SK-N-SH treated with all-trans-retinoic acid at 6 μM for 48 hours (cell line): ENCODE data around the gene FAM47E.

ENCODE experiments used
- ATAC-seq: fragments of 200-7000 bp; cut with Tn5 transposase; 3 replicates; pipeline ENCODE4 v1.9.1; 2020; ENCODE audit warnings: mild to moderate bottlenecking, moderate library complexity
- ARNTL ChIP-seq: fragments of 450-650 bp; formaldehyde crosslinking; IDR thresholded peaks from 2 replicates; pipeline ENCODE4 v1.5.0; 2020; ENCODE audit warnings: low read depth, mild to moderate bottlenecking, moderate library complexity, borderline replicate concordance
- BACH2 ChIP-seq: fragments of 250-450 bp; sonication (Bioruptor Pico); IDR thresholded peaks from 2 replicates; pipeline ENCODE4 v1.9.0; 2021; ENCODE audit warnings: mild to moderate bottlenecking, borderline replicate concordance
- CREB5 ChIP-seq: fragments of 250-450 bp; sonication (Bioruptor Pico); IDR thresholded peaks from 2 replicates; pipeline ENCODE4 v1.5.1; 2020; ENCODE audit warnings: low read depth, mild to moderate bottlenecking, moderate library complexity
- CSDC2 ChIP-seq: fragments of 250-450 bp; sonication (Bioruptor Pico); IDR thresholded peaks from 2 replicates; pipeline ENCODE4 v1.5.0; 2020; ENCODE audit warnings: mild to moderate bottlenecking, moderate library complexity
- CSRNP3 ChIP-seq: fragments of 250-450 bp; sonication (Bioruptor Pico); IDR thresholded peaks from 2 replicates; pipeline ENCODE4 v1.5.1; 2021; ENCODE audit warnings: mild to moderate bottlenecking, moderate library complexity
- ESRRG ChIP-seq: fragments of 250-450 bp; sonication (Bioruptor Pico); IDR thresholded peaks from 2 replicates; pipeline ENCODE4 v1.6.1; 2021; ENCODE audit warnings: mild to moderate bottlenecking
- GLIS3 ChIP-seq: fragments of 250-450 bp; sonication (Bioruptor Pico); IDR thresholded peaks from 2 replicates; pipeline ENCODE4 v1.5.0; 2020; ENCODE audit warnings: mild to moderate bottlenecking, moderate library complexity
- ISL1 ChIP-seq: fragments of 250-450 bp; sonication (Bioruptor Pico); IDR thresholded peaks from 2 replicates; pipeline ENCODE4 v2.1.2; 2022; ENCODE audit warnings: mild to moderate bottlenecking, moderate library complexity
- OSR1 ChIP-seq: fragments of 250-450 bp; sonication (Bioruptor Pico); IDR thresholded peaks from 2 replicates; pipeline ENCODE4 v1.8.0; 2022; ENCODE audit warnings: moderate library complexity, mild to moderate bottlenecking, inconsistent platforms
- POU6F1 ChIP-seq: fragments of 250-450 bp; sonication (Bioruptor Pico); IDR thresholded peaks from 2 replicates; pipeline ENCODE4 v1.8.0; 2021; ENCODE audit warnings: low read depth, mild to moderate bottlenecking, moderate library complexity, borderline replicate concordance
- PPARA ChIP-seq: fragments of 250-450 bp; sonication (Bioruptor Pico); IDR thresholded peaks from 2 replicates; pipeline ENCODE4 v1.5.0; 2020; ENCODE audit warnings: mild to moderate bottlenecking, borderline replicate concordance
- RARB ChIP-seq: fragments of 250-450 bp; sonication (Bioruptor Pico); IDR thresholded peaks from 2 replicates; pipeline ENCODE4 v1.8.0; 2021; ENCODE audit warnings: mild to moderate bottlenecking, moderate library complexity
- SNAI2 ChIP-seq: fragments of 250-450 bp; sonication (Bioruptor Pico); IDR thresholded peaks from 2 replicates; pipeline ENCODE4 v1.5.0; 2020; ENCODE audit warnings: mild to moderate bottlenecking, moderate library complexity
- TCF4 ChIP-seq: fragments of 250-450 bp; sonication (Bioruptor Pico); IDR thresholded peaks from 2 replicates; pipeline ENCODE4 v1.8.0; 2021; ENCODE audit warnings: mild to moderate bottlenecking, moderate library complexity, borderline replicate concordance
- TOX ChIP-seq: fragments of 250-450 bp; sonication (Bioruptor Pico); IDR thresholded peaks from 2 replicates; pipeline ENCODE4 v1.8.0; 2021; ENCODE audit warnings: mild to moderate bottlenecking, moderate library complexity, borderline replicate concordance
- TSHZ2 ChIP-seq: fragments of 250-450 bp; sonication (Bioruptor Pico); IDR thresholded peaks from 2 replicates; pipeline ENCODE4 v1.5.0; 2020; ENCODE audit warnings: mild to moderate bottlenecking, moderate library complexity
- ZC3H10 ChIP-seq: fragments of 250-450 bp; sonication (Bioruptor Pico); IDR thresholded peaks from 2 replicates; pipeline ENCODE4 v1.5.1; 2021; ENCODE audit warnings: mild to moderate bottlenecking, moderate library complexity
- ZFP30 ChIP-seq: fragments of 450-650 bp; formaldehyde crosslinking; IDR thresholded peaks from 2 replicates; pipeline ENCODE4 v1.5.0; 2022; ENCODE audit warnings: mild to moderate bottlenecking, moderate library complexity
- ZNF565 ChIP-seq: fragments of 450-650 bp; formaldehyde crosslinking; conservative IDR thresholded peaks from 2 replicates; pipeline ENCODE4 v1.5.0; 2020; ENCODE audit warnings: low read depth, mild to moderate bottlenecking, moderate library complexity
- ZNF70 ChIP-seq: fragments of 450-650 bp; formaldehyde crosslinking; IDR thresholded peaks from 2 replicates; pipeline ENCODE4 v1.5.0; 2020; ENCODE audit warnings: mild to moderate bottlenecking, moderate library complexity
- ZNF8 ChIP-seq: fragments of 450-650 bp; formaldehyde crosslinking; IDR thresholded peaks from 2 replicates; pipeline ENCODE4 v1.5.0; 2020; ENCODE audit warnings: mild to moderate bottlenecking, moderate library complexity

The FAM47E gene

GRCh38 chr4:76250962-76251361 lies 559 bp upstream of the FAM47E start (continued):
- TF ChIP-seq TSHZ2 (no peak), SNAI2 (CRISPR knock-in tag) (no peak), ARNTL (no peak), ZNF8 (CRISPR knock-in tag) (no peak), RARB (CRISPR knock-in tag) (no peak), PPARA (CRISPR knock-in tag) (no peak), CSRNP3 (no peak), GLIS3 (no peak)

GRCh38 chr4:76252271-76252653 lies 741 bp downstream of the FAM47E start:
- no peak for ATAC-seq
- TF ChIP-seq ZNF8 (CRISPR knock-in tag) (no peak), GLIS3 (no peak), OSR1 (CRISPR knock-in tag) (no peak), ZC3H10 (CRISPR knock-in tag) (no peak), TSHZ2 (no peak), ISL1 (CRISPR knock-in tag) (no peak)

- no peak for ATAC-seq
- TF ChIP-seq SNAI2 (CRISPR knock-in tag): no peak
- no peak for TF ChIP-seq PPARA (CRISPR knock-in tag)
- no peak for TF ChIP-seq POU6F1 (CRISPR knock-in tag)
- no peak for TF ChIP-seq BACH2 (CRISPR knock-in tag)
- no peak for TF ChIP-seq ZFP30
- no peak for TF ChIP-seq ESRRG (CRISPR knock-in tag)
- no peak for TF ChIP-seq ARNTL
- TF ChIP-seq RARB (CRISPR knock-in tag): no peak
- no peak for TF ChIP-seq CSDC2 (CRISPR knock-in tag)
- no peak for TF ChIP-seq CSRNP3
- no peak for TF ChIP-seq CREB5 (CRISPR knock-in tag)
- no peak for TF ChIP-seq ZNF565 (CRISPR knock-in tag)
- no peak for TF ChIP-seq TOX (CRISPR knock-in tag)
- no peak for TF ChIP-seq ZC3H10 (CRISPR knock-in tag)
- no peak for TF ChIP-seq GLIS3
- no peak for TF ChIP-seq ZNF8 (CRISPR knock-in tag)
- TF ChIP-seq ZNF70 (CRISPR knock-in tag): no peak
- no peak for TF ChIP-seq TCF4
Measured at GRCh38 chr4:76253511-76253910, 2.0 kb downstream of the FAM47E start.
